OCI-LY3 (cell line): Measurements from ENCODE around the gene CENPB.

Experiments
- EZH2phosphoT487 ChIP-seq: fragments of 200-600 bp; shearing (Covaris generic); IDR thresholded peaks from 2 replicates; pipeline ENCODE4 v1.6.1; 2018; ENCODE audit warnings: antibody characterized with exemption, mixed run types, low read depth
- TF ChIP-seq, protein P1 (sequence below): fragments of 200-600, 300-600 bp; sonication (generic); IDR thresholded peaks from 2 replicates; pipeline ENCODE4 v1.5.1; 2014; ENCODE audit warnings: antibody characterized with exemption, low read length, low read depth

DNA sequence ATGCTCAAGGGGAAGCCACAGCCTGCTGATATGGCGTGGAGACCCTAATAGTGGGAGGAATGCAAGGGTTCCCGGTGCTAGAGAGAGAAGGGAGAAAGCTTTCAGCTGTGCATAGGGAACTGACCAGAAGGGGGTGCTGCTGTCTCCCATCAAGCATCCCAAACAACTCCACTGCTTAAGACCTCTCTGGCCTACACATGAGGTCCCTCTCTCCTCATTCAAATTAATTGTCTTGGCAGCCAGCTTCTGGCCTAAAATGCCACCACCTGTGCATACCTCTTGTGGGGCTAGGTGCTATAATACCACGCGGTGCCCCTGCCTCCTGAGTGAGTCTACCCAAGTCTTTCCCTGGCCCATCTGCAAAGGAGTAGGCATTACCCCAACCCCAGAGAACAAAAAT, 33.4 kb downstream of the CENPB start:
- TF ChIP-seq, protein P1, sequence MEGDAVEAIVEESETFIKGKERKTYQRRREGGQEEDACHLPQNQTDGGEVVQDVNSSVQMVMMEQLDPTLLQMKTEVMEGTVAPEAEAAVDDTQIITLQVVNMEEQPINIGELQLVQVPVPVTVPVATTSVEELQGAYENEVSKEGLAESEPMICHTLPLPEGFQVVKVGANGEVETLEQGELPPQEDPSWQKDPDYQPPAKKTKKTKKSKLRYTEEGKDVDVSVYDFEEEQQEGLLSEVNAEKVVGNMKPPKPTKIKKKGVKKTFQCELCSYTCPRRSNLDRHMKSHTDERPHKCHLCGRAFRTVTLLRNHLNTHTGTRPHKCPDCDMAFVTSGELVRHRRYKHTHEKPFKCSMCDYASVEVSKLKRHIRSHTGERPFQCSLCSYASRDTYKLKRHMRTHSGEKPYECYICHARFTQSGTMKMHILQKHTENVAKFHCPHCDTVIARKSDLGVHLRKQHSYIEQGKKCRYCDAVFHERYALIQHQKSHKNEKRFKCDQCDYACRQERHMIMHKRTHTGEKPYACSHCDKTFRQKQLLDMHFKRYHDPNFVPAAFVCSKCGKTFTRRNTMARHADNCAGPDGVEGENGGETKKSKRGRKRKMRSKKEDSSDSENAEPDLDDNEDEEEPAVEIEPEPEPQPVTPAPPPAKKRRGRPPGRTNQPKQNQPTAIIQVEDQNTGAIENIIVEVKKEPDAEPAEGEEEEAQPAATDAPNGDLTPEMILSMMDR, result peak; percentile 84
- TF ChIP-seq EZH2phosphoT487, result no peak
